Measurements from ENCODE around the gene MYH4.

MYH4 gene

GRCh38 chr17:10469459-10469858, at the start of gene MYH4:
TSS of gene MYH4 (minus strand) at chr17:10469559. CDS start at chr17:10466745, 2,814 bp downstream.
- DNase-seq (ENCODE audit: low read depth in 3 of 3), result no peak

GRCh38 chr17:10518271-10519037, 49.1 kb upstream of the MYH4 start, which contains the start of gene MYH1:
TSS of gene MYH1 (minus strand) at chr17:10518542. CDS start at chr17:10516642, 1,900 bp downstream.
- no peak for DNase-seq (ENCODE audit: low read depth in 3 of 3)

GRCh38 chr17:10516638-10517037, 47.3 kb upstream of the MYH4 start:
- no peak for DNase-seq (ENCODE audit: low read depth in 3 of 3)

- no peak for DNase-seq (ENCODE audit: low read depth in 3 of 3)
Measured at GRCh38 chr17:10516065-10516464, 46.7 kb upstream of the MYH4 start.

- no peak for DNase-seq (ENCODE audit: low read depth in 3 of 3)
Measured at GRCh38 chr17:10513299-10514067, 44.1 kb upstream of the MYH4 start.

GRCh38 chr17:10512856-10513255, 43.5 kb upstream of the MYH4 start:
- DNase-seq (ENCODE audit: low read depth in 3 of 3), result no peak

- no peak for DNase-seq (ENCODE audit: low read depth in 3 of 3)
Measured at GRCh38 chr17:10499950-10500349, 30.6 kb upstream of the MYH4 start.

GRCh38 chr17:10492004-10492403, 22.6 kb upstream of the MYH4 start:
- no peak for DNase-seq (ENCODE audit: low read depth in 3 of 3)

GRCh38 chr17:10482252-10482651, 12.9 kb upstream of the MYH4 start:
- DNase-seq (ENCODE audit: low read depth in 3 of 3), result no peak

GRCh38 chr17:10477701-10478100, 8.3 kb upstream of the MYH4 start:
- no peak for DNase-seq (ENCODE audit: low read depth in 3 of 3)

- no peak for DNase-seq (ENCODE audit: low read depth in 3 of 3)
Measured at GRCh38 chr17:10474536-10474935, 5.2 kb upstream of the MYH4 start.

- DNase-seq (ENCODE audit: low read depth in 3 of 3), result no peak
Measured at GRCh38 chr17:10471858-10472257, 2.5 kb upstream of the MYH4 start.

GRCh38 chr17:10463402-10463801, 6.0 kb downstream of the MYH4 start:
- no peak for DNase-seq (ENCODE audit: low read depth in 3 of 3)

- no peak for DNase-seq (ENCODE audit: low read depth in 3 of 3)
Measured at GRCh38 chr17:10460062-10460461, 9.3 kb downstream of the MYH4 start.

- DNase-seq (ENCODE audit: low read depth in 3 of 3), result no peak
Measured at GRCh38 chr17:10458701-10459100, 10.7 kb downstream of the MYH4 start.

- no peak for DNase-seq (ENCODE audit: low read depth in 3 of 3)
Measured at GRCh38 chr17:10457952-10458351, 11.4 kb downstream of the MYH4 start.

- no peak for DNase-seq (ENCODE audit: low read depth in 3 of 3)
Measured at GRCh38 chr17:10447026-10447931, 22.1 kb downstream of the MYH4 start.

GRCh38 chr17:10439816-10440215, 29.5 kb downstream of the MYH4 start:
- DNase-seq (ENCODE audit: low read depth in 3 of 3), result no peak

- DNase-seq (ENCODE audit: low read depth in 3 of 3), result no peak
Measured at GRCh38 chr17:10435096-10435495, 34.3 kb downstream of the MYH4 start.

- DNase-seq (ENCODE audit: low read depth in 3 of 3), result no peak
Measured at GRCh38 chr17:10429421-10430045, 39.8 kb downstream of the MYH4 start.

GRCh38 chr17:10428781-10429180, 40.6 kb downstream of the MYH4 start:
- no peak for DNase-seq (ENCODE audit: low read depth in 3 of 3)
